Right renal cortex interstitium (tissue), 3 donors: ENCODE results near the gene TPSB2. TPM values are rescaled to one million over a fixed set of nuclear protein-coding genes. Genes with fewer than 3 reads are reported as not detected.
"Not testable (repeated sequence)": the region's sequence is repeated elsewhere in the genome, so short reads cannot be mapped to it uniquely, and the experiment has no call there.

Source experiments
- DNase-seq, 3 donors: peaks; one replicate each; pipeline ENCODE4 v3.0.0-alpha.2; 2013; ENCODE audit warnings: low read depth in 3 of 3, low spot score in 2 of 3
- polyA plus RNA-seq, 3 donors: library from polyadenylated mRNA; unstranded; fragments of 120-200 nt; gene quantifications; one replicate each; pipeline ENCODE4 v1.2.1, GENCODE V29; 2013; ENCODE audit not compliant: insufficient read length in 3 of 3

TPSB2 gene
- polyA plus RNA-seq, 3 donors: 0.15 TPM; not detected in 2

GRCh38 chr16:1189455-1189854, 40.5 kb downstream of the TPSB2 start:
- no peak for DNase-seq

- no peak for DNase-seq
Observed at GRCh38 chr16:1188432-1189189, 41.4 kb downstream of the TPSB2 start.

- not testable (repeated sequence) for DNase-seq
Observed at GRCh38 chr16:1185460-1186207, 44.4 kb downstream of the TPSB2 start.

GRCh38 chr16:1184980-1185379, 45.0 kb downstream of the TPSB2 start:
- no peak for DNase-seq

- DNase-seq: no peak
Observed at GRCh38 chr16:1184156-1184868, 45.7 kb downstream of the TPSB2 start.

GRCh38 chr16:1182950-1183907, 46.8 kb downstream of the TPSB2 start:
- peak in 2 of 3 donors; percentile 55 to 74 for DNase-seq

GRCh38 chr16:1182316-1182671, 47.7 kb downstream of the TPSB2 start:
- DNase-seq: peak in 2 of 3 donors; percentile 66 to 77

GRCh38 chr16:1181404-1182315, 48.3 kb downstream of the TPSB2 start:
- DNase-seq: no peak

- no peak for DNase-seq
Observed at GRCh38 chr16:1180549-1181403, 49.2 kb downstream of the TPSB2 start.

Other genes starting within 250 kb of the TPSB2 start
- gene SOX8, start 248.4 kb downstream of the TPSB2 start, polyA plus RNA-seq: 1 to 10 TPM; 2.8 to 3.2 (median 3.0) TPM
- gene SSTR5, start 157.4 kb downstream of the TPSB2 start, polyA plus RNA-seq: under 1 TPM in 2 of 3 donors, not detected in 1; 0.18 to 0.21 TPM
- not detected for gene C1QTNF8, start 133.9 kb downstream of the TPSB2 start, polyA plus RNA-seq
- gene CACNA1H, start 77.1 kb downstream of the TPSB2 start, polyA plus RNA-seq: 10 to 100 TPM; 16.6 to 18.4 (median 16.9) TPM
- under 1 TPM; 0.49 to 0.71 (median 0.54) TPM for gene TPSG1, start 4.9 kb downstream of the TPSB2 start, polyA plus RNA-seq
- gene TPSAB1, start 10.5 kb upstream of the TPSB2 start, polyA plus RNA-seq: not detected
- not detected for gene TPSD1, start 25.9 kb upstream of the TPSB2 start, polyA plus RNA-seq
- gene UBE2I, start 79.5 kb upstream of the TPSB2 start, polyA plus RNA-seq: 100 to 1,000 TPM; 147 to 155 (median 151) TPM
- 1 to 10 TPM; 3.3 to 5.1 (median 5.1) TPM for gene BAIAP3, start 103.5 kb upstream of the TPSB2 start, polyA plus RNA-seq
- gene TSR3, start 121.7 kb upstream of the TPSB2 start, polyA plus RNA-seq: 10 to 100 TPM; 33.5 to 47.5 (median 38.1) TPM
- 10 to 100 TPM; 51.7 to 54.5 (median 53.1) TPM for gene GNPTG, start 121.7 kb upstream of the TPSB2 start, polyA plus RNA-seq
- 10 to 100 TPM; 11.1 to 14.0 (median 13.8) TPM for gene UNKL, start 184.5 kb upstream of the TPSB2 start, polyA plus RNA-seq
- 10 to 100 TPM; 13.7 to 14.9 (median 14.5) TPM for gene UQCC4, start 190.6 kb upstream of the TPSB2 start, polyA plus RNA-seq
- not detected for gene PERCC1, start 200.9 kb upstream of the TPSB2 start, polyA plus RNA-seq
- gene CCDC154, start 214.4 kb upstream of the TPSB2 start, polyA plus RNA-seq: 1 to 10 TPM; 1.0 to 1.7 (median 1.5) TPM
- gene CLCN7, start 244.8 kb upstream of the TPSB2 start, polyA plus RNA-seq: 10 to 100 TPM; 36.6 to 42.1 (median 39.4) TPM